Activated CD4-positive, alpha-beta T cell treated with anti-CD3 and anti-CD28 coated beads, Interleukin-2, amount 50 U/mL, for 1 hour (primary cell): Measurements from ENCODE around the gene MAPK11.

ENCODE experiments used
- DNase-seq: peaks from one replicate; pipeline ENCODE4 v3.0.0-alpha.2; 2020

MAPK11 gene

DNA sequence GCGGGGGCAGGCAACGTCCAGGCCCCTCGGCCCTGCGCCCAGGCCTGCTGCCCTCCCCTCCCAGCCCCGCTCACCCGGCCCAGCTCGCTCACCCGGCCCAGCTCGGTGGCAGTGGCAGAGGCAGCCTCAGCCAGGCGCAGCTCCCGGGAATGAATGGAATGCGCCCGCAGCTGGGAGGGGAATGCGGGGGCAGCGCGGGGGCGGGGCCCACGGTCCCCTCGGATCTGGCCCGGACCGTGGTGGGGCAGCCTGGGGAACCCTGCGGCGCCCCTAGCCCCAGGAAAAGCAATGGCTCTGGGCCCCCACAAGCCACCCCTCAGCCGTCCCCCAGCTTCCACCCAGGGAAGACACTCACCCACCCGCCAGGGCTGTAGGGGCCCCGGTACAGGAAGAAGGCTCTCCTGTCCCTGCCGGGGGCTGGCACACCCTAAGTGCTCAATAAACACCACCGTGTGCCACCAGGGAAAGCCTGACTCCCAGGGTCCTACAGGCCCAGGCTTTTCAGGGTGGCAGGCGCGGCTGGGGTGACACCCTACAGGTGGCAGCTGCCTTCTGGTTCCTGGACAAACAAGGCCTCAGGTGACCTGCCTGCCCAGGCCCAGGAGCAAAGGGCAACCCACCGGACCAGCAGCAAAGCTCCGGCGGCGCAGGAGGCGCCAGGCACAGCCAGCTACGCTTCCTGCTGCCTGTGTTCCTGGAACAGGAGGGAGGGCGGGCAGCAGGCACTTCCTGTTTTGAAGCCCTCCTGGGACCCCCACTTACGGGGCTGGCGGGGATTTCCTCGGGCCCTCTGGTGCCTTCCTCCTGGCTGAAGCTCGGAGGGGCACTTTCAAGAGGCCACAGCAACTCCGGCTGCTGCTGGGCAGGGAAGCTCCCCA is 23.5 kb upstream of the MAPK11 start:
- DNase-seq, result no peak

DNA sequence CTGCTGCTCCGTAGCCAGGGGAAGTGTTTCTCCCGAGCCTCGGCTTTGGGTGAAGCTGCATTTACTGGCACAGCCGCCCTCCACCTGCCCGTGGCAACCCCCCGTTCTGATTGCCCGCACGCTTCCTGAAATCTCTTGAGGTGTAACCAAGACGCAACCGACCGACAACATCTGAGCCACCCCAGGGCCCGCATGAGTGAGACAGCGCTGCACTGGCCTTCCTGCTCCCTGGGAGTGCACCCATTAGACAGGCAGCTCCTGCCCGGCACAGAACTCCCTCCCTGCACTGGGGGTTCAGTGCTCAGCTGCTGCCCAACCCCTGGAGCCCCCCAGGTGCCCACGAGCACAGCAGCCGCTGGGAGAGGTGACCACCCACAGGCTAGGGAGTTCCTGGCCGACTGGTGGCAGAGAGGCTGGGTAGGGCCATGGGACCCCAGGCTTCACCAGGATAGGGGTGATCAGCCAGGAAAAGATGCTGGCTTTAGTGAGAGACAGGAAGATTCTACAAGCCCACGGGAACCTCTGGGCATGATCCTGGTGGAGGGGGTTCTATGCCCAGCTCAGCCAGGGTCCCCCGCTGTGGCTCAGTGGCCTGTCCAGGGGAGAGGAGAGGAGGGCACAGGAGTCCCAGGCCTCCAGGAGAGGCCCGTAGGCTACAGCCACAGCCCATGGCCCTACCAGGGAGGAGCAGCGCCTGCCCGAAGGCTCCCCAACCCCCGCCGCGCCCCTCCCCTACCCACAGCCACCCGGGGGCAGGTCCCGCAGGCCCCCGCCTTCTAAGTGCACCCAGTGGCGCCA is 22.7 kb upstream of the MAPK11 start:
- no peak for DNase-seq

DNA sequence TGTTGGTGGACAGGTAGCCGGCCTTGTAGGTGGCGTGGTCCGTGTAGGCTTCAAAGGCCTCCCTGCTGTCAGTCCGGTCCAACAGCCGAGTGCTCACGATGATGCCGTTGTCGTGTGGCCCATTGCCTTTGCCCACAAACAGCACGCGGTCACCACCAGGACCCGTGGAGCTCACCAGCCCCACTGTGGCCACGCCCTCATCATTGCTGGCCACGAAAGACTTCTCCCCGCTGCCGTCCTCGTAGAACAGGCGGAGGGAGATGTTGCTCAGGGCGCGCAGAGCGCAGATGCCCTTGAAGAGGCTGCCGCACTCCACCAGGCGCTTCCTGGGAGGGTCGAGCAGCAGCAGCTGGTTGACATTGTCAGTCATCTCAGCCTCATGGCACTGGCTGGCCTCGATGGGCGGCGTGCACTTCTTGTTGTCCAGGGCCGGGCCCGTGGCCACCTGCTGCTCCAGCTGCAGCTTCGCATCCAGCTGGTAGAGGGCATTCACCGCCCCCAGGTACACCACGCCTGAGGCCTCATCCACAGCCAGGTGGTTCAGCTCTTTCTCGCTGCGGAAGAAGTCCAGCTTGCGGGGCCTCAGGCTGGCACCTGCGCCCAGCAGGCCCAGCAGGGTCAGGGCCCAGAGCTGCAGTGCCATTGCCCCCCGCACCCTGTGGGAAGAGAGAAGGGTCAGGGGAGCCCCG is 19.9 kb upstream of the MAPK11 start:
- no peak for DNase-seq

DNA sequence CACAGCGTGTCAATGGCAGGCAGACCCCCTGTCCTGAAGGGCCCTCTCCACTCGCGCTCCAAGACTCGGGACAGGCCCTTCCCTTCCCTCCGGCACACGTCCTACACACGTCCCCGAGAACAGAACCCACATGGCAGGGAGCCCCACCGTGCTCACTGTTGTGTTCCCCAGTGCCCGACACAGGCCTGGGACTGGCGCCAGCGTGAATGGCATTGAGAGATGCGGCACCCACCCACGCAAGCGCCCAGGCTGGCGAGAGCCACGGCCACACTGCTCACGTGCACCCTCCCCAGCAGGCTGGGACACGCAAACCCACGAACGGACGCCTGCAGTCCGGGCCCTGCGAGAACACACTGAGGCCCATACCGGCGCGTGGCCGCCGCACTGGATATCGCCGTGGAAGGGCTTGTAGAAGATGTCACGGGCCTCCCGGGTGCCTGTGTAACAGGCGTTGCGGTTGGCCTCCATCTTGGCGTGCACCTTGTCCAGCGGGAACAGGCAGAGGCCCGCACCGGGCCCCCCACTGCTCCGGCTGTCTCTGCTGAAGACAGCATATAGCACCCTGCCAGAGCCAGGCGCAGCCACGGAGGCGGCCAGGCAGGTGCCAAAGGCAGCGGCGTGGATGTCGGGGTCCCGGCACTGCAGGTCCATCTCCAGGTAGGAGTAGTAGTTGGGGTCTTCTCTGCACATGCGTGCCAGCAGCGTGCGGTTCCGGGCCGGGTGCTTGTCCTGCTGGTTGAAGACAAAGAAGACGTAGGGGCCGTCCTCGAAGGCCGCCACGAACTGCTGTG is 19.2 kb upstream of the MAPK11 start:
- DNase-seq, result no peak

DNA sequence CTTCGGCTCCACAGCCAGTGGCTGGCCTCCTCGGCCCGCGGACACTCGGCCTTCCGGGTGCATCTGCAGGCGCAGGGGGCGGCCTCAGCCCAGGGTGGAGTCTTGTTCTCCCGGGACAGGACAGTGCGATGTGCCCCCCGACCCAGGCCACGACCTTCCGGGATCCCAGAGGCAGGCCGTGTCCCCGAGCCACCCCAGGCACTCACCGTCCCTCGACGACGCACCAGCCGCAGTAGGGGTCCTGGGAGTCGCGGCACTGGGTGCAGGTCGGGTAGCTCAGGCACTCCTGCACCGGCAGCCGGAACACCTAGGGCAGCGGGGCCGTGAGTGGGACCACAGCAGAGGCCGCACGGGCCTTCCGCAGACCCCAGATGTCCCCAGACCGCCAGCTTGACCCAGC is 17.6 kb upstream of the MAPK11 start:
- no peak for DNase-seq

DNA sequence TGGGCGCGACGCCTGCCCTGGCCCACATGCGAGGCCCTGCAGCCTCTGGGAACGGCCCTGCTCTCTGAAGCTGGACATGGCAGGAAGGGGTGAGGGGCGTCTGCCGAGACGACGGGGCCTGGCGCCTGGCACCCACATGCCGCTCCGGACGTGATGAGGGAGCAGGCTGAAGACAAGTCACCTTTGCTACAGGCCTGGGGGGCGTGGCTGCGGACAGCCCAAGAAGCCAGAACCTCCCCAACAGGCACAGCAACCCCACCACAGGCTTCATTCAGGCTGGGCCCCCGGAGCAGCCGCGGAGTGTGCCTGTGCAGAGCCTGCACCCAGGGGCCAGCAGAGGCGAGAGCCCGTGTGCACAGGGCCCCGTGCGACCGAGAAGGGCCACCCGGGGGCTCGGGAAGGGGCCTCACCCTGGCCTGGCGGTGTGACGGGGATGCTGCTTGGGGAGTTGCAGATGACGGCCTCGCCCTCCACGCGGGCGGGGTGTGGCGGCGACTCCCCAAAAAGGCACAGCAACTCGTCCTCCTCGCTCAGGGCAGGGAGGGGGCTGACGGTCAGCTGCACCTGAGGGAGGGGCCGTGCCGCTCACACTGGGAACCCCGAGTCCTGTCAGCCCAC is 16.6 kb upstream of the MAPK11 start:
- DNase-seq, result no peak

DNA sequence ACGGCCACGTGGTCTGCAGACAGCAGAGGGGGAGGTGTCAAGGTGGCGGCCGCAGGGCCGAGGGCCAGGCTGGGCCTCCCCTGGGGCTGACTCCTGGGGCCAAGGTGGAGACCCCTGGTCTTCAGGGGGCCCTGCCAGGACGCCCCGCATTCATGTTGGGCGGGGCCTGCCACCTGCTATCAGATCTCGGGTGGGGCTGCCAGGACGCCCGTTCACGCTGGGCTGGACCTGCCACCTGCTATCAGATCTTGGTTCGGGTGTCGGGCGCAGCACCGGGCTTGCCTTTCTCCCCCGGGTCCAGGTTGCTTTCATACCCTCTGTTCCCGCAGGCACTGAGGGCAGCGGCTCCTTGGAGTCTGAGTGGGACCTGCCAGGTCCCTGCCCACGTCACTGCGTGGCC is 16.1 kb upstream of the MAPK11 start:
- DNase-seq, result no peak

DNA sequence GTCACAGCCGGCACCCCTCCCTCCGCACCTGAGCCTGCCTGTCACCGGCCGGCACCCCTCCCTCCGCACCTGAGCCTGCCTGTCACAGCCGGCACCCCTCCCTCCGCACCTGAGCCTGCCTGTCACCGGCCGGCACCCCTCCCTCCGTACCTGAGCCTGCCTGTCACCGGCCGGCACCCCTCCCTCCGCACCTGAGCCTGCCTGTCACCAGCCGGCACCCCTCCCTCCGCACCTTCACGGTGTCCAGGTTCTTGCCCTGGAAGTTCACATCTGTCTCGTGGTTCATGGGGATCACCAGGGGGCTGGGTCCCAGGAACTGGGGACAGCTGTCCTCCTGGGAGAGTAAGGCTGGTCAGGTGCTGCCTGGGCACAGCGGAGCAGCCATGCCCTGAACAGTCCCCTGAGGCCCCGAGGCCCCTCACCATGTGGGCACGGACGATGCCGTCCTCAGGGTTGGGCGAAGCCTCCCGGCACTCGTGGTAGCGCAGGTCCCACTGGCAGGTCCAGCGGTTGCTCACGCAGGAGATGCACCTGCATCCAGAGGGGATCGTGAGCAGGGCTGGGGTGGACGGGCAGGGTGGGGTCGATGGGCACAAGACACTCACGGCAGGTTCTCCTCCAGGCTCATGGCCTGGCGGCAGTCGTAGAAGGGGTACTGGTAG is 15.5 kb upstream of the MAPK11 start:
- no peak for DNase-seq

DNA sequence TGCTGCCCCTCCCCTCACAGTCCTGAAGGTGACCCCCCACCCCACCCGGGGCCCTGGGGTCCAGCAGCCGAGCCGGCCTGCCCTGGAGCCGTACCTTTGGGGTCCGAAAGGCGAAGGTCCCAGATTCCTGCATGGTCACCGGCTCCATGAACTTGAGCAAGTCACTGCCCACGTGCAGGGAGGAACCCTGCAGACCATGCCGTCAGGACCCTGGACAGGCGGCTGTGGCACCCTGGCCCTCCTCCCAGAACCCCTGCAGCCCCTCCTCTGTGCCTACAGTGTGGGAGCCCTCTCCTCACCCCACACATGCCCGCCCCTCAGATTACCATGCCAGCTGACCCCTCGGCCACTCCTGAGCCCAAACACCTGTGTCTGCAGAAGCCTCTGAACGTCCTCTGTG is 14.3 kb upstream of the MAPK11 start:
- no peak for DNase-seq

DNA sequence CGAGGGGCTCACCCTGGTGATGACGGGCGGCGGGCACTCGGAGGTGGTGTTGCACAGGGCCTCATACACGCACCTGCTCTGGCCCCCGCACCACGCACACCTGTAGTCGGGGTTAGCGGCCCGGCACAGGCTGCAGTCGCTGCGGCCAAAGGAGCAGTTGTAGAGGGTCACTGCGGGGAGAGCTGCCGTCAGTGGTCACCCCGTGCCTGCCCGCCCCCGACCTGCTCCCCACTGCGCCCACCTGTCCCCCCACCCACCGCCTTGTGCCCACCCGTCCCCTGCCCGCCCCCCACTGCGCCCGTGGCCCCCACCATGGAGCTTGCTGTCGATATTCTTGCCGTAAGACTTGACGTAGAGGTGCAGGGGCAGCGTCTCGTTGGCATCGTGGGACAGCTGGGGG is 13.6 kb upstream of the MAPK11 start:
- DNase-seq, result no peak

DNA sequence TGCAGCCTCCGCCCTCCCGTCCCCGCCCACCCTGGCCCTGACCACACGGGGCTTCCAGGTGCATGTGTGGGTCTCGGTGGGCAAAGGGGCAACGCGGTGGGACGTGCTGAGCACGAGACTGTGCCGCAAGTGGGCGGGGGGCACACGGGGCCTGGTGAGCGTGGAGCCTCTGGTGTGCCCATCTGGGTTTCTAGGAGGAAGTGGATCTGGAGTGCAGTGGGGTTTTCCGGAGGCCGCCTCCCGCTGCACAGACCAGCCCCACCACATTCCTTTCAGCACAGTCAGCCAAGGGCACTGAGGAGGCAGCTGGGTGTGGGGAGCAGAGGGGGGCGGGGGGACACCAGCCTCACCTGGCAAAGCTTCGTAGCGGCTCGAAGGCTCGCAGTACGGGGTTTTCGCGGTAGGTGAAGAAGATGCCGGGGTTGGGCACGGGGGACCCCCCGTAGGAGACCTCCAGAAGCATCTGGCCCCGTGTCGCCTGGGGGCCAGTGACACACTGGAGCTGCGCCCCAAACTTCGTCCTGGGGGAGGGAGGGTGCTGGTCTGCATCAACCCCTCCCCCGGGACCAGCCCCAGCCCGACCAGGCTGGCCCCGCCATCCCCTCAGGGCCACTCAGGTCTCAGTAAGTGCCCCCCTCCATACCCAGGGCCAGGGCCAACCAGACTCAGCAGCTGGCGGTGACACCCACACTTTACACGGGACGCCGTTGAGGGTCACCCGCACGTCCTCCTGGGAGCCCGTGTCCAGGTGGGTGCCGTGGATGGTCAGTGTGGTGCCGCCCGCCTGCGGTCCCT is 12.4 kb upstream of the MAPK11 start:
- DNase-seq, result no peak

DNA sequence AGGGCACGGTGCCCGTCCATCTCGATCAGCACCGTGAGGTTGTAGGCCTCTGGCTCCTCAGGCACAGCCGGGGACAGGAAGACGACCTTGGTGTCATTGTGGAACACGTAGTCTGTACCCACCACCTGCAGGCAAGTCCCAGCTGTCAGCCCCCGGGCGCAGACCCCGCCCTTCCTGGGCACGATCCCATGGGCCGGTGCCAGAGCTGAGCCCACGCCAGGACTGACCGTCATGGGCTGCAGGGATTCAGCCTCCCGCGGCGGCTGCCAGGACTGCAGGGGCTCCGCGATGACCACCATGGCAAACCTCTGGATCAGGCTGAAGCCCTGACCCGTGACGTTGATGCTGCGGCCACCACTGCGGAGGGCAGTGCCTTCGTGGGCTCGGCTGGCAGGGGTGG is 11.8 kb upstream of the MAPK11 start:
- no peak for DNase-seq

DNA sequence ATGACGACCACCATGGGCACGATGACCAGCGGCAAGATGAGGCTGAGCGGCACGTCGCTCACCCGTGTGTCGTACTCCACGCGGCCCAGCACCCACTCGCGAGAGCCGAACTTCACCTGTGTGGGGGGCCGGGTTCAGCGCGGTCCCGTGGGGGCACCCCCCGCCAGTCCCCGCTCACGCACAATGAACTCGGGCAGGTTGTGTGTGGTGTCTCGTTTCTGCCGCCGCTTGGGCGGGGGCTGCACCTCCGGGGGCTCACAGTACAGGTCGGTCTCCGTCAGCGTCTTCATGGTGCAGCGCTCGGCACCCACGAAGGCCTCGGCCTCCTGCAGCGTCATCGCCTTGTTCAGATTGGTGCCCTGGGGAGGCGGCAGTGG is 11.2 kb upstream of the MAPK11 start:
- DNase-seq, result no peak

DNA sequence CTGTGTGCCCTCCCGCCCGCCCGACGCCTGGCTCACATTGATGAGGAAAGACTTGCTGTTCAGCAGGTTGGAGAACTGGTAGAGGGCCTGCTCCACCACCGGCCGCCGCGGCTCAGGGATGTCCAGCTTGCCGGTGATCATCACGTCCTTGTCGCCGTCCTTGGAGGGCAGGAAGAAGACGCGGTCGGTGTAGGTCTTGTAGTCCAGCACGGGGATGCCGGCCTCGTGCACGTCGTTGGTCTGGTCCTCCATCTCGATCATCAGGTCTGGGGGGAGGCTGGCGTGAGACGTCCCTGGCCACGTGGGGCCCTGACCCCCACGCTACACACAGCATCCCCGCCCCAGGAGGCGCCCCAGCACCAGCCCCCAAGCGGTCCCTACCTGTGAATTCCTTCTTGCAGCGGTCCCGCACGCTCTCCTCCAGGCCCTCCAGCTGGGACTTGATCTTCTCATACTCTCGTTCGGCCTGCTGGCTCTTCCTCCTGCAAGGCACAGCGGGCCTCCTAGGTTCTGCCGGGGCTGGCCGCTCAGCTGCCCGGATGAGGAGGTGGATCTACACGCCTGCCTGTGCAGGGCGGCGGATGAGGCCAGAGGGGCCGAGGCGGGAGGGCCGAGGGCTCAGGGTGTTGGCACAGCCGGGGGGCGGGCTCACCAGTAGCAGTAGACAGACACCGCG is 10.7 kb upstream of the MAPK11 start:
- no peak for DNase-seq

DNA sequence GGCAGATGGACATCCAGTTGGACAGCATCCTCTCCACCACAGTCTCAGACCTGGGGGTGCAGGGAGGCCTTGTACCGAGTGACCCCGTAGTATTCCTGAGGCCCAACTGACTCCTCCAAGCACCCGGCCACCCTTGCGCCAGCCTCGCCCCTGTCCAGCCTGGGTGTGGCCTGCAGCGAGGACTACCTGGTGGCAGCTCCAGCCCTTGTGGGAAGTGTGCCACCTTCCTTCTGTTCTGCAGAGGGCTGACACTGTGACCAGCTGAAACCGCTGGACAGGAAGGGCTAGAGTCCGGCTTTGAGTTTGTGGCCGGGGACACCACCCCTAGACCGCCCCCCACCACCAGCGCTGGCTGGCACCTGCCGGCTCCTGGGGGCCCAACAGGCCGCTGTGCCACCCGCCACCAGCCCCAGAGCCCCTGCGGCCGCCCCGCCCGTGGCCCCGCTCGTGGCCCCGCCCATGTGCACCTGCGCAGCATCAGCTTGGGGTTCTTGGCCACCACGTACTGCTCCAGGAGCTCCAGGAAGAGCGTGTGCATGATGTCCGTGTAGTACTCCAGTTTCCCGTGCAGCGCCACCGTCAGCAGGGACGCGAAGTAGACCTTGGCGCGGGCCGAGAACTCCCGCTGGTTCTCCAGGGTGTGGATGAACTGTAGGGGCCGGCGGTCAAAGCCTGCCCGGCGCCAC is 10.0 kb upstream of the MAPK11 start:
- no peak for DNase-seq

DNA sequence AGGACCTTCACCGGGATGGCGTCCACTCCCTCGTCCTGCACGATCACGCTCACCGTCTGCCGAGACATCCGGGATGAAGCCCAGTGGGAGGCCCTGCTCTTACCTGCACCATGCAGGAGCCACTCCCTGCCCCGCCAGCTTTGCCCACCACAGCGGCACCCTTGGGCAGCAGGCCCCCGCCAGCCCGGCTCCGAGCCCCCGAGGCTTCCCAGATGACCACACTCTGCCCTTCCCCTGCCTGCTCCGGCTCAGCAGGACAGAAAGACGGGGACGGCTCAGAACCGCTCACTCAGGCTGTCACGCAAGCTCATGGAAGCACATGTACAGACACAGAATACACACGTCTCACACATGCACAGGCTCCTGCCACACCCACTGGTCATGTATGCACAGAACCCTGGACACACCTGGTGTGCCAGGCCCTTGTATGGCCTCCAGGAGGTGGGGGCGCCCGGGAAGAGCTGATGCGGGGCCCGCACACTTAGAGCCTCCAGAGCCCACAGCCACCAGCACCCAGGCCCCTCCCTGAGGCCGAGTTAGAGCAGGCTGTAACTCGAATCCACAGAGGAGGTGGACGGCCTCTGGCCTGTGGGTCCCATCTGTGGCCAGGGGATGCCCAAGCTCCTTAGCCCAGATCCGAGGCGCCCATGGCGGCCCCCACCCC is 8.9 kb upstream of the MAPK11 start:
- DNase-seq, result no peak

DNA sequence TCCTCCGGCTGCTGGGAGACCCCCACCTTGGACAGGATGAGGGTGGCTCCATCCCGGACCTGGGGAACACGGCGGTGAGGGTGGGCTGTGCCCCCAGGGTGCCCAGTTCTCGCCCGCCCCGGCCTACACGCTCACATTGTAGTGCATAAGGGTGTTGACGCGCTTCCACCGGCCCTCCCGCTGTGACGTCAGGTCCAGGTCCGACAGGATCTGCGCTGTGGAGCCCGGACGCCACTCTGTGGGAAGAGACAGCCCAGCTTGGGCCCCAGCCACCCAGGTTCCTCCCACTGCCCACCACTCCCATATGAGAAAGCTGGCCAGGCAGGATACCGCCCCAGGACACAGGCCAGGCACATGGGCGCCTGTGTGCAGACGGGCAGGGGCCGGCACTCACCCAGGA is 8.3 kb upstream of the MAPK11 start:
- no peak for DNase-seq

DNA sequence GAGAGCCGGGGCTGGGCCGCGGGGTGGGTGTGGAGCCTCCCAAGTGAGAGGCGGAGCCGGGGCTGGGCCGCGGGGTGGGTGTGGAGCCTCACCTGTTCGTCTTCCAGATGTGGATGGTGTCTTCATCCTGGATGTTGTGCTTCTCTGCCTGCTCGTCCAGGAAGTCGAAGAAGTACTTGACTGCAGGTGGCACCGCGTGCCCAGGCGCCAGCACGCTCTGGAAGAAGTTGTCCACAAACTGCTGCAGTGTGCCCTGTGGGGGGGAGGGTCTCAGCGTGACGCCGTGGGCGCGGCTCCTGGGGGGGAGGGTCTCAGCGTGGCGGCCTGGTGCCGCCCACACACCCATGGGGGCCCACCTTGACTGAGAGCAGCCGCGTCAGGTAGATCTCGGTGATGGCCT is 7.6 kb upstream of the MAPK11 start:
- no peak for DNase-seq

DNA sequence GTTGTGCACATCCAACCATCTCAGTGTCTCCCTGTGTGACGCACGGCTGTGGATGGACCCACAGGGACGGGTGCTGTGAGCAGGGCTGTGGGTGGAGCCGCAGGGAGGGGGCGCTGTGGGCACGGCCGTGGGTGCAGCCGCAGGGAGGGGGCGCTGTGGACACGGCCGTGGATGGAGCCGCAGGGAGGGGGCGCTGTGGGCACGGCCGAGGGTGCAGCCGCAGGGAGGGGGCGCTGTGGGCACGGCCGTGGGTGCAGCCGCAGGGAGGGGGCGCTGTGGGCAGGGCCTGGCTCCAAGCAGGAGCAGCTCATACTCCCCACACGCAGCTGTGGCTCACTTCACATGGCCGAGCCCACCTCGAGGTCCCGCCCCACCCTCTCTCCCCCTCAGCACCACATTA is 6.0 kb upstream of the MAPK11 start:
- peak; percentile 20 for DNase-seq
